ENCODE measurements around the gene TRMT112.
A peak's percentile ranks its signal among the peaks of the same experiment; 100 is the strongest.

TRMT112 gene

DNA sequence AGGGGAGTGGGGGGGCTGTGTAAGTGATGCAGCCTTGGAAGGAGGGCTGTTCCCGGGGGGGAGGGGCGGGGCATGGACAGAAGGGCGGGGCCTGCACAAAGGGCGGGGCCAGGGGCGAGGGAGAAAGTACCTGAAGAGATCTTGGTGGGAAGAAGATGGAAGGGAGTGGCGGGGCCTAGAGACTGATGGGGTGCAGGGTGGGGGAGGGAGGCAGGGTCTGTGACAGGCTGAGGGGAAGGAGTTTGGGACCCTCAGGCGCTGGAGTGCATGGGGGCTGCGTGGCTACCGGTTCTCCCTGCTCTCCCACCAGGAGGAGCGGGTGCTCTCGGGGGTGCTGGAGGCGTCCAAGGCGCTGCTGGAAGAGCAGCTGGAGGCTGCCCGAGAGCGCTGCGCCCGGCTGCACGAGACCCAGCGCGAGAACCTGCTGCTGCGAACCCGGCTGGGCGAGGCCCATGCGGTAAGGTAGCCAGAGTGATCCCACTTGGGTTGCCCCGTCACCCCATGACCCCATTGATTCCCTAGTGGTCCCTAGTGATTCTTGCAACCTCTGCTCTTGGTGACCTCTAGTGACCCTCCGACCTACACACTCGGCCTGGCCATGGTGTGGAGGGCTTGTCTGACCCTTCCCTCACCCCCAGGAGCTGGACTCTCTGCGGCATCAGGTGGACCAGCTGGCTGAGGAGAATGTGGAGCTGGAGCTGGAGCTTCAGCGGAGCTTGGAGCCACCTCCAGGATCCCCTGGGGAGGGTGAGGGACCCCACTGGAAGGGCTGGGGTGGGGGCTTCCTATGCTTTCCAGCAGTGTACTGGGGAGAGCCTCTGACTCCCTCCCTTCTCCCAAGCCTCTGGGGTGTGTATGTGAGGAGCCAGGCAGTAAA, 25.7 kb upstream of the TRMT112 start:
- peak overlapping the region; percentile 95 for H3K4me2 ChIP-seq
- H3K4me1 ChIP-seq = peaks cover 82% of the 10 kb centered on the region
- TF ChIP-seq Cebpa-rat (IDR thresholded peaks at IDR 0.05) = no peak
- no peaks in the 10 kb centered on the region for H3K27me3 ChIP-seq
- H3K27ac ChIP-seq = 0 out of 2 replicates have a peak overlapping the region, but pooled peaks have one; percentile 49
- no peaks in the 10 kb centered on the region for H3K9me3 ChIP-seq
- H3K4me3 ChIP-seq = no peak overlapping the region
- H3K36me3 ChIP-seq = peaks cover 26% of the 10 kb centered on the region; the same call in 1 of the 2 replicates
- H3K9ac ChIP-seq = no peak overlapping the region
- no peaks in the 10 kb centered on the region for H4K20me1 ChIP-seq

DNA sequence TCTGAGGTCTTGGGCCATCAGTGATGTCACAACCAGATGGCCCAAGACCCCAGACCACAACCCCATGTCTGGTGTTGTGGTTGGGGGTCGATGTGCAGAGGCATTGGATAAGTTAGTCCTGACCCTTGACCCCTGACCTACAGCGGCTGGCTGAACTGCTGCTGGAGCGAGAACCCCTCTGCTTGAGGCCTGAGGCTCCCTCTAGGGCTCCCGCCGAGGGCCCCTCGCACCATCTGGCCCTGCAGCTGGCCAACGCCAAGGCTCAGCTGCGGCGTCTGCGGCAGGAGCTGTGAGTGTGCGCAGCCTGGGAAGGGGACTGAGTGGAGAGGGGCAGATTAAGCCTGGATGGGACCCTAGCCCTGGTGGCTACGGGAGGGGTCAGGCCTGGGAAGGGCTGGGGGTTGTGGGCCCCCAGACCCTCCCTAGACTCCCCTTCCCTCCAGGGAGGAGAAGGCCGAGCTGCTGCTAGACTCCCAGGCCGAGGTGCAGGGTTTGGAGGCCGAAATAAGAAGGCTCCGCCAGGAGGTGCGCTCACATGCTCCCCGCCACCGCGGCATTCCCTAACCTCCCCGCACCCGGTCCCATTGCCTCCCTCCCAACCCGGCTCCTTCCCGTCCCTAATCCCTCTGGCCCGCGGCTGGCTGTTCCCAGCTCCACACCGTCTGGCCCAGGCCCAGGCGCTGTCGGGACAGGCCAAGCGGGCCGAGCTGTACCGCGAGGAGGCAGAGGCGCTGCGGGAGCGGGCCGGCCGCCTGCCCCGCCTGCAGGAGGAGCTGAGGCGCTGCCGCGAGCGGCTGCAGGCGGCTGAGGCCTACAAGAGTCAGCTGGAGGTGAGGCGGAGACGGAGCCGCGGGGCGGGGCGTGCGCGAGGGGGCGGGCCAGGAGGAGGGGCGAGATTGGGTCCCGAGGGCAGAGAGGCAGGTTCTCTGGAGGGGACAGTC, 24.8 kb upstream of the TRMT112 start:
- H3K36me3 ChIP-seq = peaks cover 26% of the 10 kb centered on the region; the same call in 1 of the 2 replicates
- peak overlapping the region; percentile 95 for H3K4me2 ChIP-seq
- no peaks in the 10 kb centered on the region for H3K9me3 ChIP-seq
- H3K27ac ChIP-seq = peak overlapping the region; percentile 90
- TF ChIP-seq Cebpa-rat (IDR thresholded peaks at IDR 0.05) = no peak
- H4K20me1 ChIP-seq = no peaks in the 10 kb centered on the region
- peaks cover 73% of the 10 kb centered on the region for H3K4me1 ChIP-seq
- no peaks in the 10 kb centered on the region for H3K27me3 ChIP-seq
- peak overlapping the region; percentile 47 for H3K9ac ChIP-seq
- peak overlapping the region; percentile 29; the same call in 1 of the 2 replicates for H3K4me3 ChIP-seq

DNA sequence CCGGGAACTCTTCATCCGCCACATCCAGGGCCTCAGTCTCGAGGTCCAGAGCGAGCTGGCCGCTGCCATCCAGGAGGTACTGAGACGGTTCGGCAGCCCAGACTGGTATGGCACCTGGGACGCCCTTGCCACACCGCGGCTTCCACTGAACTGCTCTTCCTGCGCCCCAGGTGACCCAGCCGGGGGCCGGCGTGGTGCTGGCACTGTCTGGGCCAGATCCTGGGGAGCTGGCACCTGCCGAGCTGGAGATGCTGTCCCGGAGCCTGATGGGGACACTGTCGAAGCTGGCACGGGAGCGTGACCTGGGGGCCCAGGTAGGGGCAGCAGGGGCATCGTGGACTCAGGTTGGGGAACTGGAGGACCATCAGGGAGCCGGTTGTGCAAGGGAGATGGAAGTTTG, 24.1 kb upstream of the TRMT112 start:
- no peaks in the 10 kb centered on the region for H3K27me3 ChIP-seq
- peak overlapping the region; percentile 65 for H3K4me3 ChIP-seq
- peaks cover 72% of the 10 kb centered on the region for H3K4me1 ChIP-seq
- no peak overlapping the region for H3K9ac ChIP-seq
- no peaks in the 10 kb centered on the region for H4K20me1 ChIP-seq
- TF ChIP-seq Cebpa-rat (IDR thresholded peaks at IDR 0.05) = no peak
- H3K36me3 ChIP-seq = peaks cover 26% of the 10 kb centered on the region; the same call in 1 of the 2 replicates
- H3K4me2 ChIP-seq = peak overlapping the region; percentile 95
- H3K27ac ChIP-seq = peak overlapping the region; percentile 90
- no peaks in the 10 kb centered on the region for H3K9me3 ChIP-seq

DNA sequence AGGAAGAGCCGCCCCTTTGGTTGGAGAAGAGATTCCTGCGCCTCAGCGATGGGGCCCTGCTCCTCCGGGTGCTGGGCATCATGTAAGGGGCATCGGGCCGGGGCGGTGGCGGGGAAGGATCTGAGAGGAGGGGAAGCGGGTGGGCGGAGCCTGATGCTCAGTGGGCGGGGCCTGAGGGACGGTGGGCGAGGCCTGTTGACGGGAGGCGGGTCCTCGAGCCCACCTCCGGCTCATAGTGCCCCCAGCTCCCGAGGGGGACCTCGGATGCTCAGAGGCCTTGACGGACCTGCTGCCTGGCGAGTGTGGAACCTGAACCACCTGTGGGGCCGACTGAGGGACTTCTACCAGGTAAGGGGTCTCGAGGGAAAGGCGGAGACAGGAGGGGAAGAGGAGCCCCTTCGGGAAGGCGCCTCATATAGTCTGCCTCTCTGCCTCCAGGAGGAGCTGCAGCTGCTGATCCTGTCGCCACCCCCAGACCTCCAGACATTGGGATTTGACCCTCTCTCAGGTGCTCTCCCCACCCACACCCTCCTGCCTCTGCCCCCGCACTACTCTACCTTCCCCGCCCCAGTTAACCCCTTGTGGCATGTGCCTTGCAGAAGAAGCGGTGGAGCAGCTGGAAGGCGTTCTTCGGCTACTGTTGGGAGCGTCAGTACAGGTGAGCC, 23.4 kb upstream of the TRMT112 start:
- H3K27ac ChIP-seq = peak overlapping the region; percentile 90
- no peaks in the 10 kb centered on the region for H3K9me3 ChIP-seq
- H3K9ac ChIP-seq = peak overlapping the region; percentile 71
- no peak for TF ChIP-seq Cebpa-rat (IDR thresholded peaks at IDR 0.05)
- H3K4me2 ChIP-seq = peak overlapping the region; percentile 95
- peak overlapping the region; percentile 65 for H3K4me3 ChIP-seq
- H3K36me3 ChIP-seq = peaks cover 26% of the 10 kb centered on the region; the same call in 1 of the 2 replicates
- H4K20me1 ChIP-seq = no peaks in the 10 kb centered on the region
- H3K27me3 ChIP-seq = no peaks in the 10 kb centered on the region
- H3K4me1 ChIP-seq = peaks cover 73% of the 10 kb centered on the region

DNA sequence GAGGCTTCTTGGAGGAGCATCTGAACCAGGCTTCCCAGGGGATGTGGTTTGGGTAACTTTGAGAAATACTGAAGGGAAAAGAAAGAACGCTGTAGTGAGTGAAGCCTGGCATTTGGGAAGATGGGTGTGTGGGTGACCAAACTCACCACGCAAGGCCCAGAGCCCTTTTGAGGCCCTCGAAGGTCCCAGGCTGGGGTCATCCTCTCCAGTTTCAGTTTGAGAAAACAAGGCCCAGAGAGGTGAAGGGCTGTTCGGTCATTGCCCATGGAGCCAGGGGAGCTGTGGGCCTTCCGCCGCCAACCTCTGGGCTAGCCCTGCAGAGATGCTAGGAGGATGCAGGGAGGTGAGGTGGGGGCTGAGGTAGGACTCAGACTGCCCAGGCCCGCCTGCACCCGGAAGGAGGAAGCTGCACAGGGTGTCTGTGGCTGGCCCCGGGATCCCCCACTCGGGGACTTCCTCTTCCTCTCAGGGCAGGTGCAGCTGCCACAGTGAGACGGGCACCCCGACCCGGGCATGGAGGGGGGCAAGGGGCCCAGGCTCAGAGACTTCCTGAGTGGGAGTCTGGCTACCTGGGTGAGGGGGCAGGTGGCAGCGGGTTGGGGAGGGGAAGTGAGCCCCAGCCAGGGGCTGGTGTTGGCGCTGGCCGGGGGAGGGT, 22.5 kb upstream of the TRMT112 start, which contains the start of gene CCDC88B:
Gene CCDC88B, plus strand, starts transcription at position 451 of the 655 bp plus-strand sequence. Its CDS starts 63 bp downstream, at position 514.
- Histone ChIP-seq H3K9me3 (no peaks in the 10 kb centered on the region), H3K9ac (peak within 1 kb of the TSS; percentile 71), H3K4me1 (peaks cover 77% of the 10 kb centered on the region), H3K27me3 (no peaks in the 10 kb centered on the region), H3K4me3 (peak within 1 kb of the TSS; percentile 65), H4K20me1 (no peaks in the 10 kb centered on the region), H3K27ac (peak within 1 kb of the TSS; percentile 90), H3K4me2 (peak within 1 kb of the TSS; percentile 95), H3K36me3 (peaks cover 17% of the 10 kb centered on the region; the same call in 1 of the 2 replicates)
- TF ChIP-seq Cebpa-rat (IDR thresholded peaks at IDR 0.05) = no peak

DNA sequence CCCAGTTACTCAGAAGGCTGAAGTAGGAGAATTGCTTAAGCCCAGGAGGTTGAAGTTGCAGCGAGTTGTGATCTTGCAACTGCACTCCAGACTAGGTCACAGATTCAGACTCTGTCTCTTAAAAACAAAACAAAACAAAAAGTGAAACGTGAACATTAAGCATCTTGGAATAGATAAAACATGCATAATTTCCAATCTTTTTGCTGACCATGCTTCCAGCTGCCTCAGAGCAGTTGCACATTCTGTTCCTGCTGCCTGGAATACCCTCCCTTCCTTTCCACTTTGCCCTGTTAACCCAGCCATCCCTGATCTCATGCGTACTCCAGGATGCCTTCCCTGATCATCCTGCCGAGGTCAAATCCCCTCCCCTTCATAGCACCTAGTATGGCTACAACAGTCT, 21.9 kb upstream of the TRMT112 start:
- no peaks in the 10 kb centered on the region for H3K27me3 ChIP-seq
- peak overlapping the region; percentile 90 for H3K27ac ChIP-seq
- H3K9ac ChIP-seq = peak overlapping the region; percentile 71; the same call in 1 of the 2 replicates
- no peaks in the 10 kb centered on the region for H4K20me1 ChIP-seq
- H3K9me3 ChIP-seq = no peaks in the 10 kb centered on the region
- no peak for TF ChIP-seq Cebpa-rat (IDR thresholded peaks at IDR 0.05)
- peaks cover 77% of the 10 kb centered on the region for H3K4me1 ChIP-seq
- peaks cover 11% of the 10 kb centered on the region; the same call in 1 of the 2 replicates for H3K36me3 ChIP-seq
- H3K4me2 ChIP-seq = peak overlapping the region; percentile 95
- peak overlapping the region; percentile 65; the same call in 1 of the 2 replicates for H3K4me3 ChIP-seq

DNA sequence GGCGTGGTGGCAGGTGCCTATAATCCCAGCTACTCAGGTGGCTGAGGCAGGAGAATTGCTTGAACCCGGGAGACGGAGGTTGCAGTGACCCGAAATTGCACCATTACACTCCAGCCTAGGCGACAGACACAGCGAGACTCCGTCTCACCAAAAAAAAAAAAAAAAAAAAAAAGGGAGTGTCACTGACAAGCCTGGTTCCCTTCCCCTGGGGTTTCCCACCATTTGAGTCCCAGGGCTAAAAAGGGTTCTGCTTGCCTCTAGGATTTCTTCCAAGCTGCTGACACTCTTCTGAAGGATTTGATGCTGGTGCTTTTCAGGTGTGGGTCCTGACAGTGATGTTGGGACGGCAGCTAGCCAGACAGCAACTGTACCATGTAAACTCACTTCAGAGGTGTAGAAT, 21.4 kb upstream of the TRMT112 start:
- Histone ChIP-seq H3K27me3 (no peaks in the 10 kb centered on the region), H4K20me1 (no peaks in the 10 kb centered on the region), H3K4me1 (peaks cover 75% of the 10 kb centered on the region), H3K4me3 (no peak overlapping the region), H3K4me2 (peak overlapping the region; percentile 95; the same call in 1 of the 2 replicates), H3K9ac (no peak overlapping the region), H3K9me3 (no peaks in the 10 kb centered on the region), H3K27ac (peak overlapping the region; percentile 90), H3K36me3 (peaks cover 5% of the 10 kb centered on the region; the same call in 1 of the 2 replicates)
- TF ChIP-seq Cebpa-rat (IDR thresholded peaks at IDR 0.05) = no peak

DNA sequence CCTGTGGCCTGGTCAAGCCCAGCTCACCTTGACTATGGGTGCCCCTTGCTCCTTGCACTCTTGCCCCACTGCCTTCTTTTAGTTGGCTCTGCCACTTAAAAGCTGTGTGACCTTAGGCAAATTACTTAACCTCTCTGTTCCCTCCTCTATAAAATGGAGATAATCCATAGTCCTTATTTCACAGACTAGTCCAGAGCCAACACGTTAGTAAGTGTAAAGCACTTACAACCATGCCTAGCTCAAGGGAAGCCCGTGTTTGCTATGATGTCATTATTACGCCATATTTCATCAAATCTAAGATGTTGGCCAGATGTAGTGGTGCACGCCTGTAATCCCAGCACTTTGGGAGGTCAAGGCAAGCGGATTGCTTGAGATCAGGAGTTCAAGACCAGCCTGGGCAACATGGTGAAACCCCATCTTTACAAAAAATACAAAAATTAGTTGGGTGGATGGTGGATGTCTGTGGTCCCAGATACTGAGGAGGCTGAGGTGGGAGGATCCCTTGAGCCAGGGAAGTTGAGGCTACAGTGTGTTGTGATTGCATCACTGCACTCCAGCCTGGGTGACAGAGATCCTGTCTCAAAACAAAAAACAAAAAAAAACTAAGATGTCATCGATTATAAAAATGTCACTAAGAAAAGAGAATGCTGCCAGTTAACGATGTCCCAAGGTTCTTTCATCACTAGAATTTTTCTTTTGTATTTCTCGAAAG, 20.3 kb upstream of the TRMT112 start:
- Histone ChIP-seq H3K4me3 (no peak overlapping the region), H3K27me3 (no peaks in the 10 kb centered on the region), H3K4me2 (no peak overlapping the region), H4K20me1 (no peaks in the 10 kb centered on the region), H3K9me3 (no peaks in the 10 kb centered on the region), H3K4me1 (peaks cover 67% of the 10 kb centered on the region), H3K9ac (no peak overlapping the region), H3K36me3 (no peaks in the 10 kb centered on the region), H3K27ac (no peak overlapping the region)
- no peak for TF ChIP-seq Cebpa-rat (IDR thresholded peaks at IDR 0.05)
